HepG2 (cell line): ENCODE measurements around the gene MFAP1. TPM values are rescaled to one million over a fixed set of nuclear protein-coding genes. Genes with fewer than 3 reads are reported as not detected.

Experiments used
- ATAC-seq: fragments of 200-7000 bp; cut with Tn5 transposase; 3 replicates; pipeline ENCODE4 v1.9.1; 2020; ENCODE audit warnings: mild to moderate bottlenecking, moderate library complexity
- BruUV-seq: library from RNA; stranded (reverse); fragments of 400-500 nt; replicated peaks from 2 replicates; lab custom pipeline; 2021; lab: Mats Ljungman, UMichigan
- CTCF ChIA-PET: fragments of 300-600 bp; formaldehyde crosslinking; extraction: SDS; loops from one replicate; lab custom pipeline; 2021; ENCODE audit warnings: low total read pairs, inconsistent platforms, low intra/inter-chr PET ratio; lab: Yijun Ruan, JAX
- POLR2A ChIA-PET: fragments of 350-600 bp; sonication (Branson Sonifier 250); formaldehyde crosslinking; loops from one replicate; lab custom pipeline; 2020; ENCODE audit warnings: antibody characterized with exemption, inconsistent platforms; lab: Yijun Ruan, JAX
- DNase-seq: peaks from one replicate; pipeline ENCODE4 v3.0.0-alpha.2; 2015; ENCODE audit warnings: low spot score
- FAIRE-seq: peaks from 3 replicates; lab custom pipeline; 2011; peaks lifted over from hg19 to GRCh38; lab: Jason Lieb, UNC
- H2AFZ ChIP-seq: one replicate; pipeline ENCODE4 v1.6.1; 2011; ENCODE audit warnings: low read length, inconsistent platforms
- H3K27ac ChIP-seq: fragments of 300-600 bp; 3 replicates; pipeline ENCODE4 v1.8.0; 2011; ENCODE audit warnings: mixed run types, mild to moderate bottlenecking, mixed read lengths, low read length, inconsistent platforms; ENCODE audit not compliant: insufficient read depth; ENCODE audit errors: extremely low read length
- H3K27me3 ChIP-seq, 2 experiments: fragments of 200-600 bp in 1 of 2; 2 replicates in 1 of 2; 3 replicates in 1 of 2; pipeline versions ENCODE4 v1.6.0 to v1.8.0; 2011; ENCODE audit warnings: low read length in 2 of 2, mild to moderate bottlenecking in 2 of 2, moderate library complexity in 2 of 2, inconsistent platforms in 1 of 2; ENCODE audit not compliant: insufficient read depth in 2 of 2, control insufficient read depth in 1 of 2
- H3K36me3 ChIP-seq, 2 experiments: fragments of 200-600 bp in 1 of 2; replicated peaks in 1 of 2; 2 replicates in 1 of 2; 3 replicates in 1 of 2; pipeline versions ENCODE4 v1.5.1 to v1.8.0; 2011; ENCODE audit warnings: low read length in 2 of 2, inconsistent platforms in 1 of 2; ENCODE audit not compliant: insufficient read depth in 2 of 2, control insufficient read depth in 1 of 2
- H3K4me1 ChIP-seq: 2 replicates; pipeline ENCODE4 v1.5.1; 2012; ENCODE audit warnings: low read length, inconsistent platforms; ENCODE audit not compliant: insufficient read depth
- H3K4me2 ChIP-seq: 2 replicates; pipeline ENCODE4 v1.6.0; 2011; ENCODE audit warnings: low read depth, low read length, inconsistent platforms
- H3K4me3 ChIP-seq, 3 experiments: fragments of 200-600 bp in 1 of 3; sonication (generic), shearing (Covaris generic) in 1 of 3; replicated peaks in 1 of 3; 2 replicates each; pipeline ENCODE4 v1.5.1; 2011 to 2016; ENCODE audit warnings: low read length in 3 of 3, inconsistent platforms in 2 of 3, low read depth in 2 of 3, mild to moderate bottlenecking in 2 of 3, control low read depth in 1 of 3, mixed read lengths in 1 of 3; ENCODE audit not compliant: insufficient read depth in 1 of 3
- H3K79me2 ChIP-seq: one replicate; pipeline ENCODE4 v1.6.1; 2011; ENCODE audit warnings: low read length, inconsistent platforms; ENCODE audit not compliant: insufficient read depth
- H3K9ac ChIP-seq: 2 replicates; pipeline ENCODE4 v1.6.0; 2011; ENCODE audit warnings: mild to moderate bottlenecking, low read depth, low read length, inconsistent platforms; ENCODE audit not compliant: insufficient read depth
- H3K9me3 ChIP-seq: 2 replicates; pipeline ENCODE4 v1.5.1; 2012; ENCODE audit warnings: mild to moderate bottlenecking, low read length
- H4K20me1 ChIP-seq: 2 replicates; pipeline ENCODE4 v1.6.0; 2011; ENCODE audit warnings: inconsistent platforms, mild to moderate bottlenecking, low read length, moderate library complexity; ENCODE audit not compliant: insufficient read depth
- ZBTB26 ChIP-seq: IDR thresholded peaks from 2 replicates; pipeline ENCODE4 v1.6.1; 2016; ENCODE audit warnings: missing compliant biosample characterization, missing genetic modification reagents, borderline replicate concordance
- ZBTB40 ChIP-seq, 2 experiments: fragments of 450-650 bp in 1 of 2; sonication (generic) in 1 of 2; formaldehyde crosslinking in 1 of 2; IDR thresholded peaks; 2 replicates each; pipeline versions ENCODE4 v1.6.1 to v1.8.0; 2016 to 2022; ENCODE audit warnings: antibody characterized with exemption in 1 of 2, mild to moderate bottlenecking in 1 of 2, missing genetic modification reagents in 1 of 2
- ZFP1 ChIP-seq: IDR thresholded peaks from 2 replicates; pipeline ENCODE4 v1.6.1; 2016
- ZFY ChIP-seq: sonication (generic); formaldehyde crosslinking; IDR thresholded peaks from 2 replicates; pipeline ENCODE4 v1.4.0; 2020; ENCODE audit warnings: missing genetic modification reagents
- ZNF138 ChIP-seq: sonication (generic); formaldehyde crosslinking; IDR thresholded peaks from 2 replicates; pipeline ENCODE4 v1.5.0; 2020; ENCODE audit warnings: mild to moderate bottlenecking, low read depth, missing genetic modification reagents
- ZNF251 ChIP-seq: sonication (generic); formaldehyde crosslinking; IDR thresholded peaks from 2 replicates; pipeline ENCODE4 v1.9.0; 2021; ENCODE audit warnings: mild to moderate bottlenecking, missing genetic modification reagents
- ZNF274 ChIP-seq: sonication (generic); formaldehyde crosslinking; IDR thresholded peaks from 2 replicates; pipeline ENCODE4 v1.5.1; 2020; ENCODE audit warnings: mild to moderate bottlenecking, missing genetic modification reagents
- ZNF451 ChIP-seq: sonication (generic); formaldehyde crosslinking; IDR thresholded peaks from 2 replicates; pipeline ENCODE4 v1.5.0; 2020; ENCODE audit warnings: mild to moderate bottlenecking, missing genetic modification reagents
- ZNF772 ChIP-seq: sonication (generic); formaldehyde crosslinking; IDR thresholded peaks from 2 replicates; pipeline ENCODE4 v1.5.0; 2020; ENCODE audit warnings: mild to moderate bottlenecking, missing genetic modification reagents
- ZNF788 ChIP-seq: sonication (generic); formaldehyde crosslinking; IDR thresholded peaks from 2 replicates; pipeline ENCODE4 v1.5.0; 2020; ENCODE audit warnings: mild to moderate bottlenecking, missing genetic modification reagents, borderline replicate concordance
- WGBS: methylation state at CpG from one replicate; pipeline ENCODE4 v1.1.6; 2017; ENCODE audit warnings: low lambda C conversion rate; 5-methylcytosine and 5-hydroxymethylcytosine counted together
- in situ Hi-C: cut with HindIII; loops from 2 replicates; pipeline ENCODE4 v1.10.0; 2017; ENCODE audit warnings: low pct_unique_long_range_greater_than_20kb; ENCODE audit not compliant: extremely low pct_ligation_motif_present
- intact Hi-C: fragments of 100-400 bp; cut with micrococcal nuclease; formaldehyde crosslinking; loops from one replicate; pipeline ENCODE4 v1.10.0; 2022; ENCODE audit not compliant: unreplicated experiment
- polyA plus RNA-seq, 8 experiments: library from polyadenylated mRNA; depleted of rRNA in 3 of 8; stranded (reverse) in 7 of 8; unstranded in 1 of 8; fragments of >200 nt; fragmentation: Illumina TruSeq in 4 of 8; extraction: Trizol in 4 of 8; gene quantifications; 2 replicates each; pipeline versions ENCODE4 v1.2.1 to v1.2.3, GENCODE V29; 2011 to 2016; ENCODE audit warnings: low read depth in 4 of 8, missing spikeins in 1 of 8, mixed read lengths in 1 of 8; ENCODE audit not compliant: insufficient read depth in 1 of 8
- total RNA-seq, 5 experiments: library from RNA; depleted of rRNA; stranded (reverse); fragments of >200 nt; fragmentation: Illumina TruSeq; extraction: Trizol; gene quantifications; 2 replicates each; pipeline ENCODE4 v1.2.3, GENCODE V29; 2016; ENCODE audit warnings: low read depth in 1 of 5

The MFAP1 gene
- total and polyA plus RNA-seq, 2 of the 13 experiments (the other 11 are each of a cell fraction or from before 2014, with no cell fraction given): 11.8 to 39.5 TPM

- ATAC-seq: peak; percentile 4
- H3K27ac ChIP-seq: peak within 1 kb of the TSS; percentile 71
- H3K9me3 ChIP-seq: no peaks in the 10 kb centered on the region
- H4K20me1 ChIP-seq: peaks cover 9% of the 10 kb centered on the region
- peaks cover 3 to 28% of the 10 kb centered on the region in 2 experiments; a peak in 4 of 5 replicates for H3K36me3 ChIP-seq
- ChIA-PET CTCF (no interaction called here), POLR2A (interaction anchor here (1.0 to 2.9 kb wide), 9 partner anchors 7 to 627 kb away, joined by 3 to 30 read pairs (median 5); partner anchors contain the start of genes CTDSPL2, ELL3, MFAP1 and PDIA3)
- no TSS peak for BruUV-seq
- peaks cover 15% of the 10 kb centered on the region for H3K79me2 ChIP-seq
- H3K4me1 ChIP-seq: peaks cover 55% of the 10 kb centered on the region
- 86% methylated on average over 3 of the region's 8 CpGs for WGBS
- TF ChIP-seq ZNF772 (CRISPR knock-in tag) (0 out of 2 replicates have a peak, but pooled peaks have one; percentile 11), ZNF451 (CRISPR knock-in tag) (0 out of 2 replicates have a peak, but pooled peaks have one; percentile 13), ZFP1 (CRISPR knock-in tag) (0 out of 2 replicates have a peak, but pooled peaks have one; percentile 3), ZNF138 (CRISPR knock-in tag) (peak; percentile 9; the same call in 1 of the 2 replicates), ZNF251 (no peak), ZNF274 (0 out of 2 replicates have a peak, but pooled peaks have one; percentile 19), ZBTB40 (IDR thresholded peaks at IDR 0.05) (no peak), ZBTB40 (CRISPR knock-in tag; IDR thresholded peaks at IDR 0.05) (no peak), ZNF788 (CRISPR knock-in tag) (0 out of 2 replicates have a peak, but pooled peaks have one; percentile 2), ZFY (0 out of 2 replicates have a peak, but pooled peaks have one; percentile 2), ZBTB26 (CRISPR knock-in tag) (0 out of 2 replicates have a peak, but pooled peaks have one; percentile 8)
- H3K27me3 ChIP-seq: no peaks in the 10 kb centered on the region; a peak in 1 of 5 replicates
- H3K4me2 ChIP-seq: peak within 1 kb of the TSS; percentile 74
- no peak for FAIRE-seq
- H3K9ac ChIP-seq: peak within 1 kb of the TSS; percentile 91
- intact Hi-C loops (no loop called here), in situ Hi-C loops (no loop called here)
- H2AFZ ChIP-seq: no peak within 1 kb of the TSS
- DNase-seq: no peak
- peak within 1 kb of the TSS; percentile 80 to 94 (median 82) for H3K4me3 ChIP-seq
Observed at GRCh38 chr15:43799945-43800285, 24.6 kb downstream of the MFAP1 start, which contains the start of gene SERINC4. Gene SERINC4, minus strand, starts transcription at chr15:43800220. Its CDS starts 234 bp downstream, at chr15:43799986.
